NK-92 (cell line): ENCODE results near the gene CREB3.

ENCODE experiments used
- DNase-seq: peaks from one replicate; lab custom pipeline; 2025; ENCODE audit not compliant: unreplicated experiment; lab: John Stamatoyannopoulos, UW

CREB3 gene

DNA sequence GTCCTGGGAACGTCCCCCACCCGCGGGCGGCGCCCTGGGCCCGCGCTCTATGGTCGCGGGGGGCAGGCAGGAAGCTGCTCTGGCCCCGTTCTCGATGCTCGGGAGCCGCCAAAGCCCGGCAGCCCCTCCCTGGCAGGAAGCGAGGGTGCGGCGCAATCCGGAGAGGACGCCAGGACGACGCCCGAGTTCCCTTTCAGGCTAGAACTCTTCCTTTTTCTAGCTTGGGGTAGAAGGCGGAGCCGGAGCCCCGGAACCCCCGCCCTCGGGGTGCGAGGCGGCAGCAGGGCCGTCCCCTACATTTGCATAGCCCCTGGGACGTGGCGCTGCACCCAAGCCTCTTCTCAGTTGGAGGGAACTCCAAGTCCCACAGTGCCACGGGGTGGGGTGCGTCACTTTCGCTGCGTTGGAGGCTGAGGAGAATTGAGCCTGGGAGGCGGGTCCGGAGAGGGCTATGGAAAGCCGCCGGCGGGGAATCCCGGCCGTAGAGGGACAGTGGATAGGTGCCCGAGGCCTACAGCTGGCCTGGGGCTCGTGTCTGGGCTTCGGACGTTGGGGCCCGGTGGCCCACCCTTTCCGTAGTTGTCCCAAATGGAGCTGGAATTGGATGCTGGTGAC lies at the start of gene CREB3, which contains the start of gene TLN1:
Gene CREB3 (plus strand): TSS at position 482 of the 615 bp plus-strand sequence. CDS start 107 bp downstream, at position 589.
Gene TLN1 (minus strand): TSS at position 11 of the 615 bp plus-strand sequence. CDS start 6,501 bp downstream, outside the sequence.
- peak; percentile 78 for DNase-seq

- DNase-seq, result no peak
These were observed 49.1 kb upstream of the CREB3 start for GRCh38 chr9:35683323-35683722.

- DNase-seq, result no peak
These were observed 47.5 kb upstream of the CREB3 start for GRCh38 chr9:35684921-35685320.

DNA sequence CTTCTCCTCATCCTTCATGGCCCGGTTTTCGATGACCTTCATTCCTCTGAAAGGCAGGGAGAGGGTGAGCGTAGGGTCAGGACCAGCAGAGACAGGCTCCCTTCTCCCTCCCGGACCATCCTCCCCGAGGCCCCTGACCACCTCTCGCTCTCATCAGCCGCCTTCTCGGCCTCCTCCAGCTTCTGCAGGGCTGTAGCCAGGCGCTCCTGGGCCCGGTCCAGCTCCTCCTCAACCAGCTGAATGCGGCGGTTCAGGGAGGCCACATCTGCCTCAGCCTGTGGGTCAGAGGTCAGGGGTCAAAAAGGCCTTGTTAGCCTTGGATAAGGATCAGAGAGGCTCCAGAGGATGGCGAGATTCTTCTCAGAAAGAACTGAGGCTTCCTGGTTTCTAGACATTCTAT lies 47.0 kb upstream of the CREB3 start:
- DNase-seq, result no peak

- no peak for DNase-seq
These were observed 46.0 kb upstream of the CREB3 start for GRCh38 chr9:35686222-35687203.

GRCh38 chr9:35687306-35687705 lies 45.2 kb upstream of the CREB3 start:
- DNase-seq, result no peak

GRCh38 chr9:35687972-35688557 lies 44.4 kb upstream of the CREB3 start:
- no peak for DNase-seq

- DNase-seq, result no peak
These were observed 43.6 kb upstream of the CREB3 start for GRCh38 chr9:35688558-35689541.

DNA sequence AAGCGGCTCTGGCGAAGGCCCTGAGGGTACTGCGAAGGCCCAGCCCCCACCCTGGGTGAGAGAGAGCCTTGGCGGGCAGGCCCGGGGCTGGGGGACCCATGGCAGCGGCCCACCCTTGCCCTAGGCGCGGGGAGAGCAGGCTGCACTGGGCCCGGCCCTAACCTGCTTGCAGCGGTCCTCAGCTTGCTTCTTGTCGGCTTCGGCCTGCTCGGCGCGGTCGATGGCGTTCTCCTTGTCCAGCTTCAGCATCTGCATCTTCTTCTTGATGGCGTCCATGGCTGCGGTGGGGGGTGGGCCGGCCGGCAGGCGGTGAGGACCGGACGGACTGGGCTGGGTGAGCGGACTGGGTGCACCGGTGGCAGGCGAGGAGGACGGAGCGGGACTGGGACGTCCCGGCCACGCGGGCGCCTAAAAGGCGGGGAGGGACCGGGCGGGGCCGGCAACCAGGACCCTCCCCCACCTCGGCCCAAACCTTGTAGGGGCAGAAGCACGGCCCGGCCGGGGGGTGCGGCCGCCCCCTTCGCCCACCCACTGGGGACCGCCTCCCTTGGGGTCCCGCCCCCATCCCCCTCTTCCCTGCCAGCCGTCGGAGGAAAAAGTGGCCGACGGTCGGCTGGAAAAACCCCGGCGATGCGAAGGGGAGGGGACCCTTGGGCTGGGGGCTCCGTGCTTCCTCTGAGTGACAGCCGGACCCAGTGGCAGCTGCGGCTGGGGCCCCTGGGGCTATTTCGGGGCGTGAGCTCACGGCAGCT lies 42.7 kb upstream of the CREB3 start, which contains the start of gene TPM2:
Gene TPM2 (minus strand): TSS at position 384 of the 752 bp plus-strand sequence. CDS start 108 bp downstream, at position 276.
- DNase-seq, result no peak

- no peak for DNase-seq
These were observed 42.2 kb upstream of the CREB3 start for GRCh38 chr9:35690294-35690613.

- DNase-seq, result no peak
These were observed 41.7 kb upstream of the CREB3 start for GRCh38 chr9:35690614-35691333.

- DNase-seq, result no peak
These were observed 41.2 kb upstream of the CREB3 start for GRCh38 chr9:35691334-35691650.

DNA sequence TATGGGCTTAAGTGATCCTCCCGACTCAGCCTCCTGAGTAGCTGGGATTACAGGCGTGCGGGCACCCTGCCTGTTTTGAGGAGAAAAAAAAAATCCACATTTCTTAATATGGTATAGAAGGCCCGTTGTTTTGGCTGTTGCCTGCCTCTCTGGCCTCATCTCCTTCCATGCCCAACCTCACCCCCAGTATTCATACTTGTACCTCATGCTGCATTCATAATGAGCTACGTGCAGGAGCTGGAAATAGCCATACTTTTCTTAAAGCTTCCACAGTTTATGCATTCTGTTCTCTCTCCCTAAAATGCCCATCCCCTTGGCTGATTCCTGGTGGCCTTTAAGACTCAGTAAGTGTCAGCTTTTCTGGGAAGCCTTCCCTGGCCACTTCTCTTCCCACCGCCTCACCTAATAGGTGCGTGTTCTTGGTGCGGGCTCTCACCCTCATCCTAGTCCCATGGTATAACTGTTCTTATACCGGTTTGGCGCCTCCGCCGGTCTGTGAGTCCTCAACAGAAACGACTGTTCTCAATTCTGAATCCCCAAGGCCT lies 40.6 kb upstream of the CREB3 start:
- no peak for DNase-seq

GRCh38 chr9:35695943-35696401 lies 36.5 kb upstream of the CREB3 start:
- no peak for DNase-seq

- no peak for DNase-seq
These were observed 35.8 kb upstream of the CREB3 start for GRCh38 chr9:35696520-35697215.

DNA sequence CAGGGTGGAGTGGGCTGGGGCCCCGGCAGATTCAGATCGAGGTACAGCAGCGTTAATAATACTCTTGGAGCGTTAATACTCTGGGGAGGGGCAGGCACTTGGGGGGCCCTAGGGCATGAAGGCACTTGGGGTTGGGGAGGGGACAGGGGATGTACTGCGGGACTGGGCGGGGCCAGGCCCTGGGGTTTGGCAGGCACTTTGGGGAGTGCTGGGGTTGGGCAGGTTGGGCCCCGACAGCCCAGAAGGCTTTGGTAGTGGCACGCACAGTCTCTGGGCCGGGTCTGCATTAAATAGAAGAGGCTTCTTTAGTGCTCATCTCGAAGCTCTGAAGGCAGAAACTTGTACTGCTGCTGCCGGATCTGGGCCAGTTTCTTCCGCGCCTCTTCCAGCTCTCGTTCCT lies 35.0 kb upstream of the CREB3 start:
- DNase-seq, result no peak

GRCh38 chr9:35698231-35698630 lies 34.2 kb upstream of the CREB3 start:
- DNase-seq, result no peak

GRCh38 chr9:35700031-35700430 lies 32.4 kb upstream of the CREB3 start:
- DNase-seq, result no peak
